ENCODE measurements around the gene WIZ.
"Not testable (repeated sequence)": the region's sequence is repeated elsewhere in the genome, so short reads cannot be mapped to it uniquely, and the experiment has no call there.

The WIZ gene

GRCh38 chr19:15428956-15429824 lies 20.6 kb downstream of the WIZ start:
- DNase-seq = no peak

- DNase-seq = no peak
Observed at GRCh38 chr19:15427991-15428471, 21.7 kb downstream of the WIZ start.

- no peak for DNase-seq
Observed at GRCh38 chr19:15427350-15427700, 22.4 kb downstream of the WIZ start.

- DNase-seq = no peak
Observed at GRCh38 chr19:15426485-15427349, 23.0 kb downstream of the WIZ start.

GRCh38 chr19:15425321-15425950 lies 24.3 kb downstream of the WIZ start:
- no peak for DNase-seq

GRCh38 chr19:15424692-15425272 lies 25.0 kb downstream of the WIZ start:
- no peak for DNase-seq

- DNase-seq = no peak
Observed at GRCh38 chr19:15424121-15424520, 25.6 kb downstream of the WIZ start.

GRCh38 chr19:15423130-15423529 lies 26.6 kb downstream of the WIZ start:
- DNase-seq = no peak

- peak; percentile 21 for DNase-seq
Observed at GRCh38 chr19:15422296-15423075, 27.3 kb downstream of the WIZ start.

- no peak for DNase-seq
Observed at GRCh38 chr19:15421721-15422260, 28.0 kb downstream of the WIZ start.

- no peak for DNase-seq
Observed at GRCh38 chr19:15421136-15421695, 28.5 kb downstream of the WIZ start.

- no peak for DNase-seq
Observed at GRCh38 chr19:15419413-15420025, 30.2 kb downstream of the WIZ start.

- DNase-seq = peak; percentile 100
Observed at GRCh38 chr19:15418579-15419412, 31.0 kb downstream of the WIZ start, which contains the start of gene AKAP8L. TSS of gene AKAP8L (minus strand) at chr19:15418988. CDS start at chr19:15418923, 65 bp downstream.

GRCh38 chr19:15418231-15418578 lies 31.6 kb downstream of the WIZ start:
- DNase-seq = no peak

GRCh38 chr19:15417699-15418098 lies 32.1 kb downstream of the WIZ start:
- DNase-seq = no peak

- DNase-seq = no peak
Observed at GRCh38 chr19:15412832-15413231, 36.9 kb downstream of the WIZ start.

- not testable (repeated sequence) for DNase-seq
Observed at GRCh38 chr19:15411351-15411750, 38.4 kb downstream of the WIZ start.

GRCh38 chr19:15404780-15405211 lies 45.0 kb downstream of the WIZ start:
- no peak for DNase-seq

GRCh38 chr19:15404097-15404779 lies 45.5 kb downstream of the WIZ start:
- DNase-seq = no peak

Measured in MV-4-11 (cell line).